ENCODE measurements around the gene KLF15.

The KLF15 gene

GRCh38 chr3:126320517-126321293 is 36.5 kb downstream of the KLF15 start:
- no peak for DNase-seq (ENCODE audit: low read depth, low spot score)

DNA sequence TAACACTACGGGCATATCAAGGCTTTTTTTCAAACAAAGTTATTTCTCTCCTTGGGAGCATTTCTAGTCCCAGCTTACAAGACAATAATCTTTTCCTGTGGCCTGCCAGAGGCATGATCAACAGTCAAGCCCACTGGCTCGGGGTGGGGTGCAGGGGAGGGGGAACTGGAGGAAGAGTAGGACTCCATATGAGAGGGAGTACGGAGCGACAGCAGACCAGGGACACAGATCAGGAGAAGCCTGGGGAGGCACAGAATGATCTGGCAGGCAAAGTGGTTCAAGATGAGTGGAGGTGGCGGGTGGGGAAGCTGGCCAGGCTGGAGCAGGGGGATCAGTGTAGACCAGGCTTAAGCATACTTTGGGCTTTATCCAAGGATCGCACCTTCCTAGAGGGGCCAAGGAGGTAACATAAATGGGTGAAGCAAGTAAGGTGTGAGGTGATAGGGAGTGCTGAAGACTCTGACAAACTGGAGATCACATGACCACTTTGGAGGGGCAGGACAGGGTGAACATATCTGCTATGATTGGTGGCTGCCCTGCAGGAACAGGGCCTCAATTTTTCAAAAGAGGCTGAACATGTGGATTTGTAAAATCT is 37.4 kb downstream of the KLF15 start:
- no peak for DNase-seq (ENCODE audit: low read depth, low spot score)

GRCh38 chr3:126317029-126317996 is 39.9 kb downstream of the KLF15 start:
- no peak for DNase-seq (ENCODE audit: low read depth, low spot score)

DNA sequence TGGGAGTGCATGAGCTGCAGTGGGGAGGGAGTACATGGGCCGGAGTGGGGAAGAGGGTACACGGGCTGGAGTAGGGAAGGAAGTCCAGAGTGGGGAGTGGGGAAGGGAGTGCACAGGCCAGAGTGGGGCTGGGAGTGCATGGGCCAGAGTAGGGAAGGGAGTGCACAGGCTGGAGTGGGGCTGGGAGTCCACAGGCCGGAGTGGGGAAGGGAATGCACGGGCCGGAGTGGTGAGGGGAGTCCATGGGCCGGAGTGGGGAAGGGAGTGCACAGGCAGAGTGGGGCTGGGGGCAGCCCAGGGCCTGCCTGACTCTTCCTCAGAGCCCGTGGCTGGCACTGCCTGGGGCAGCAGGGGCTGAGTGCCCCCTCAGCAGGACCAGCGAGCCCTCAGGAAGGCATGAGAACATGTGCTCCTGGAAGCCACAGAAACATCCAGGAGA is 40.7 kb downstream of the KLF15 start:
- DNase-seq (ENCODE audit: low read depth, low spot score): no peak

DNA sequence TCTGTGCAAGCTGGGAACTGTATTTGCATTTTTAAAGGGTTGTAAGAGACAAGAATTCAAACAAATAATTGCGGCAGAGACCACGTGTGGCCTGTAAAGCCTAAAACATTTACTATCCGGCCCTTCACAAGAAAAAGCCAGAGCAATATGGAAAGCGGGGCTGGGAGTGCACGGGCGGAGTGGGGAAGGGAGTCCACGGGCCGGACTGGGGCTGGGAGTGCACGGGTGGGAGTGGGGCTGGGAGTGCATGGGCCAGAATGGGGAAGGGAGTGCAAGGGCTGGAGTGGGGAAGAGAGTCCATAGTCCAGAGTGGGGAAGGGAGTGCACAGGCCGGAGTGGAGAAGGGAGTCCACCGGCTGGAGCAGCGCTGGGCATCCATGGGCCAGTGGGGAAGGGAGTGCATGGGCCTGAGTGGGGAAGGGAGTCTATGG is 41.2 kb downstream of the KLF15 start:
- no peak for DNase-seq (ENCODE audit: low read depth, low spot score)

DNA sequence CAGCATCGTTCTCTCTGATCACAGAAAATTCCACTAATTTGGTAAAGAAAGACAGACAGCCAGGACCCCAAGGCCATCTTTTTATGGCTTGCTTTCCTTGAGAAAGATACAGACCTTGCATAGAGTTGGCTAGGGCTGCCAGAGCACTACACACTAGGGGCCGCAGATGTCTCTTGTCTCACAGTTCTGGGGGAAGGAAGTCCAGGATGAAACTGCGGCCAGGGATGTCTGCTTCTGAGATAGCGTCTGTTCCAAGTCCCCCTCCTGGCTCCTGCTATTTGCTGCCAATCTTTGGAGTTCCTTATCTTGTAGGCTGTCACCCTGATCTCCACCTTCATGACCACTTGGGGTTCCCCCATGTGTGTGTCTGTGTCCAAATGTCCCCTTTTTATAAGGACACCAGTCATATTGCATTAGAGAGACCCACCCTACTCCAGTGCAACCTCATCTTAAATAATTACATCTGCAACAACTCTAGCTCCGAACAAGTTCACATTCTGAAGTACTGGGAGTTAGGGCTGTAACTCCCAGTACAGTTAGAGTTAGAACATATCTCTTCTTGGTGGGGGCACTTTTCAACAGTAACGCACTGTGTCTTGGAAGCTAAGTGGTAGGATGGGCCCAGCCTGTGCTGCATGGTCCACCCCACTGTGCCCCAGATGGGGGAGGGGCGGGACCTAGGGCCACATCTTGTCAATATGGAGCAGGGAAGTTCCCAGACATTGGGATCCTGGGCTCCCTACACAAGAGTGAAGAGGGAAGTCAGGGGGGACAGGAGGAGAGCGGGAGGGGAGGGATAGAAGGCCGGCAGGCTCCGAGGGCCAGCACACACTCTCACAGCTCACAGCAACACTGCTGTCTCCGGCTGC is 42.2 kb downstream of the KLF15 start:
- DNase-seq (ENCODE audit: low read depth, low spot score): no peak

DNA sequence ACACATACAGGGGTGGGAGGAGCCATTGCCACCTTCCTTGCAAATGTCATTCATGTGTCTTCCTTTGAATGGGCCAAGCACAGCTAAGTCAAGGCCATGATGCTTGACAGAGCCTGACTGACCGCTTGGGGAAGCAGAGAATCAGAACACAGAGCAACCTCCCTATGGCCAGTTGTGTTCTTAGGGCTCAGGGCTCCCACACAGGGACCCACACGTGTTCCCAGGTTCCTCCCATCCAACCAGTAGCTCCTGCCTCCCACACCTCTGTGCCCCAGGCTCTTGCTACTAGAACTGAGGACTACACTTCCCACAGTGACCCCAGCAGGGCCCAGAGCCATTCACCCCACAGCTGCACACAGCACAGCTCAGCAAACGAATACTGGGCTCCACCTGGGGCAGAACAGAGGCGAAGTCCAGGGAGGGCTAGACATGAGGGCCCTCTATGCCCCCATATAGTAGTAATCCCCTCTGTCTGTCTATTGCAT is 42.9 kb downstream of the KLF15 start:
- DNase-seq (ENCODE audit: low read depth, low spot score): no peak

DNA sequence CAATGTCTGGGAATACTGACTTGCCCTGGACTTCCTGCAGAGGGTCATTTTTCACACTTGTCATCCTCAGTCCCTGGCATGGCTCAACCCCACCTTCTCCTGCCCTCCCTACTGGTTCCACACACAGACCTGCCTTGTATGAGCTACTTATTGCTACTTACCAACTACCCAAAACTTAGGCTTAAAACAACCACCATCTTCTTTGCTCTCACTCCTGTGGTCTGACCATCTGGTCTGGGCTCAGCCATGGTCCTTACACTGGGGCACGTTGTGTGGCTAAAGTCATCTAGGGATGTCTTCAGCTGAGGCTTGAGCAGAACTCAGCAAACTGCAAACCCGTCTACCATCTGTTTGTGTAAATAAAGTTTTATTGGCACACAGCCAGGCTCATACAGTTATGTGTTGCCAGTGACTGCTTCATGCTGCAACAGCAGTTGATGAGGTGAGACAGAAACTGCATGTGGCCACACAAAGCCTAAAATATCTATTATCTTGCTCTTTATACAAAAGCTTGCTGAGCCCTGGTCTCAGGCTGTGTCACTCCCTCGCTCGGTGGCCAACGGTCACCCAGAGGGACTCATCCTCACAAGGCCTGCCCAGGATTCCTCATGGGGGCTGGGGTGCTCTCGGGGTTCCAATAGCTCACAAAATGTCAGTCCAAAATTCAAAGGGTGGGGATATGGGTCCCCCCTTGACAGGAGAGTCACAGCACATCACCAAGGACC is 43.5 kb downstream of the KLF15 start:
- DNase-seq (ENCODE audit: low read depth, low spot score): no peak

GRCh38 chr3:126313166-126313565 is 44.0 kb downstream of the KLF15 start:
- no peak for DNase-seq (ENCODE audit: low read depth, low spot score)

DNA sequence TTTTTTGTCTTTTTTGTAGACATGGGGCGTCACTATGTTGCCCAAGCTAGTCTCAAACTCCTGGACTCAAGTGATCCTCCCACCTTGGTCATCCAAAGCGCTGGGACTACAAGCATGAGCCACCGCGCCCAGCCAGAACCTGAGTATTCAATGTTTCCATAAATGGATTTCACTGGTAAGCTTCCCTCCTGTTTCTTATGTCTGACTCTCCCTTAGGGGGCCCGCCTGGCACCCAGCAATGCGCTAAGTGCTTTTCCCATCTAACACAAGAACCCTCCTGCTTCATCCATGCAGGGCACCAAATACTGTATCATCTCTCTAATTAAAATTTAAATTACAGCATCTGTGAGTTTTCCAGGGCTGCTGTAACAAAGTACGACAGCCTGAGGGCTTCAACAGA is 44.9 kb downstream of the KLF15 start:
- DNase-seq (ENCODE audit: low read depth, low spot score): no peak

GRCh38 chr3:126311338-126311978 is 45.8 kb downstream of the KLF15 start:
- no peak for DNase-seq (ENCODE audit: low read depth, low spot score)

- DNase-seq (ENCODE audit: low read depth, low spot score): no peak
Observed at GRCh38 chr3:126310816-126311215, 46.4 kb downstream of the KLF15 start.

DNA sequence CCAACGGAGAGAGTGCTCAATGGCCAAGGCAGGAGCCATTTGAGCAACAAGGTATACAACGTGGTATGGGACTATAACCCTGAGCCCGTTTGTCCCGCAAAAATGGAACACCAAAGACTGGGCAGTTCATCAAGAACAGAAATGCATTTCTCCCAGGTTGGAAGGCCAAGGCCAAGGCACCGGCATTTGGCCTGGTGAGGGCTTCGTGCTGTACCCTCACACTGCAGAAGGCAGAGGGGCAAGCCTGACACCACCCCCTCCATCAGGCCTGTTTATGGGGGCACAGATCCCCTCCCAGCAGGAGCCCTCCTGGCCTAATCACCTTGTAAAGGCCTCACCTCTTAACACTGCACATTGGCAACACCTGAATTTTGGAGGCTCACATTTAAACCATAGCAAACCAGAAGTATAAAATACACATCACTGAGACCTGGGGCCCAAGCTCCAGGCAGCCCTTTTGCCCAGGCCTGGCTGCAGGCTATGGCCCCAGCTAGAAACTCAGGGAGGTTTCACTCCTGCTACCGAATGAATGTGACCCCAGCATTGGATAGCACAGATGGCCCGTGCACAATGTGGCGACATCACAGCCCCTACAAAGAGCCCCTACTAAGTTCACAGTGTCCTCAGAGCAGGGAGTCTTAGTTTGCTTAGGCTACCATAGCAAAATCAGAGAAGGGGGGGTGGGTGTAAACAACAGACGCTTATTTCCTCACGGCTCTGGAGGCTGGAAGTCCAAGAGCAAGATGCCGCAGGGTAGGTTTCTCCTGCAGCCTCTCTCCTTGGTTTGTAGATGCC is 47.1 kb downstream of the KLF15 start:
- DNase-seq (ENCODE audit: low read depth, low spot score): no peak

GRCh38 chr3:126309165-126309564 is 48.0 kb downstream of the KLF15 start:
- DNase-seq (ENCODE audit: low read depth, low spot score): no peak

DNA sequence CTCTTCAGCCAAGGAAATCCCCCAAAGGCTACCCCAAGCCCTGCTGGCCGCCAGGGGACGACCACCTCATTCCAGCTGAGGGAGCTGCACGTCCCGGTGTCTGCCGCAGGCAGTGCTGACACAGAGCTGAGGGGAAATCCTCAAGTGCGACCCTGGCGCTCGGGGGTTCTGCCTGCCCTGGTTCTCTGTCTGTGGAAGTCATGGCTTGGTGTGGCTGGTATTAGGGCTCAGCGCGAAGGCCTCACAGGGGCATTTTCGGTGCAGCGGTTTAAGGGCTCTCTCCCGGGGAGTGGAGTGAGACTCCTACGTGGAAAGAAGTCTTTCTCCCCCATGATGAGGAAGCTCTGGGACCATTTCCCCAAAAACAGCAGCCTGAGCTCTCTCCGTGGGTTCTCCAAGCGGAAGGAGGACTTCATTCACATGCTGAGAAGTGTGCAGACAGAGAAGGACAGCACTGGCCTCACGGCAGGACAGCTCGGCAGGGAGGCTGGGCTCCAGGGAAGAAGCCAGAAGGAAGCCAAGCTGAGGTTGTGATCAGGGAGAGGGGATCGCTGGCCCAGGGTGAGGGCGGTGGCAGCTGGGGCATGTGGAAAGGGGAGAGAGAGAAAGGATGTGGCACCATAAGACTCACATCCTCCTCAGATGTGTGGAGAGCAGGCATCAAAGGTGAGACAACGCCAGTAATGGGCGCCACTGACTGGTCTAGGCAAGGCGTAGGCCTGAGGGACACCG is 48.6 kb downstream of the KLF15 start:
- DNase-seq (ENCODE audit: low read depth, low spot score): no peak

DNA sequence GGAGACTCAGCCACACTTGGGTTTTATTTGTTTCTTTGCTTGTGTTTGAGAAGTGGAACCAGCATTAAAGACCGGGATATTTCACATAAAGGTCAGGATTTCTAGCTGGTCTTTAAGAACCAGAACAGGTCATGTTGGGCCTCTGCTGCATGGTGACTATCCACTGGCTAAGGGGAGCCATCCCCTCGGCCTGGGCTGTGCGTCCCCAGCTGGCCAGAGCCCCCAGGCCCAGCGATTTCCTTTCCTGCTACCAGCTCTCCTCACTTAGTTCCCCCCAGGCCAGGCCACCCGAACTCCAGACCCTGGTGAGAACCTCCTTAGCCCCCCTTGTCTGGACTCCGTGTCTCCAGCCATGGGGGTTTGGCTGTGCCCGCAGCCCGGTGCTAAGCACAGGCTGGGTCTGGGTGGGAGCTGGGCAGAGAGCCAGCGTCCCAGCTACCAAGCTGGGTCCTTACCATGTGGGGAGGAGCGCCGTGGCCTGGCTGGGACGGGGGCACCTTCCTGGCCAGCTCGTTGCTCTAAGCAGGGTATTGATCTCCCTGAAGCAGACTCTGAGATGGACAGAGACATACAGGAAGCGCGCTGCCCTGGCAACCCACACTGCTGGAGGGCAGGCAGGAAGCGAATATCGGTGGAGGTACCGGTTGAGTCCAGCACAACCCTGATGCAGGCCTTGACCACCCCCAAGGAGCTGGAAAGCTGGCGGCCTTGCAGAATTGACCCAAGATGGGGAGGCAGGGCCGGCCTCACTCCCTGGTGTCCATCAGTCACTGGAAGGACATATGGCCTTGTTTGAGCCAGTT is 49.4 kb downstream of the KLF15 start:
- no peak for DNase-seq (ENCODE audit: low read depth, low spot score)

GRCh38 chr3:126306888-126307482 is 50.2 kb downstream of the KLF15 start:
- DNase-seq (ENCODE audit: low read depth, low spot score): no peak
